Esophagus muscularis mucosa (tissue), 4 donors: ENCODE results near the gene AFAP1.

Experiments
- CTCF ChIP-seq, 3 experiments: fragments of 200-600 bp in 2 of 3; fragments of 450-650 bp in 1 of 3; sonication (generic) in 2 of 3; IDR thresholded peaks; one replicate each; pipeline ENCODE4 v1.5.1; 2017 to 2019; ENCODE audit warnings: antibody characterized with exemption in 3 of 3, mild to moderate bottlenecking in 2 of 3, moderate library complexity in 1 of 3
- EP300 ChIP-seq: sonication (generic); formaldehyde crosslinking; IDR thresholded peaks from one replicate; pipeline ENCODE4 v1.6.1; 2017; ENCODE audit warnings: antibody characterized with exemption
- POLR2A ChIP-seq: fragments of 450-650 bp; IDR thresholded peaks from one replicate; pipeline ENCODE4 v1.6.1; 2017; ENCODE audit warnings: antibody characterized with exemption, moderate library complexity, mild to moderate bottlenecking, low read depth
- POLR2AphosphoS5 ChIP-seq, 2 donors: sonication (generic); formaldehyde crosslinking; IDR thresholded peaks; one replicate each; pipeline ENCODE4 v1.6.1; 2017; ENCODE audit warnings: antibody characterized with exemption in 2 of 2

- TF ChIP-seq POLR2AphosphoS5 (IDR thresholded peaks at IDR 0.05) (no peak), POLR2A (no peak), CTCF (IDR thresholded peaks at IDR 0.05) (no peak), EP300 (no peak)
These were observed 179.4 kb downstream of the AFAP1 start for GRCh38 chr4:7760228-7760627.
